PC-3 (cell line): ENCODE results near the gene ESPN. TPM values are rescaled to one million over a fixed set of nuclear protein-coding genes. Genes with fewer than 3 reads are reported as not detected.

Source experiments
- ATAC-seq: fragments of 200-7000 bp; cut with Tn5 transposase; 2 replicates; pipeline ENCODE4 v1.9.1; 2020; ENCODE audit warnings: mild to moderate bottlenecking, moderate library complexity
- BruUV-seq: library from RNA; stranded (reverse); fragments of 400-500 nt; replicated peaks from 2 replicates; lab custom pipeline; 2021; lab: Mats Ljungman, UMichigan
- CTCF ChIA-PET: fragments of 300-600 bp; sonication (Branson Sonifier 250); formaldehyde crosslinking; loops from one replicate; lab custom pipeline; 2022; ENCODE audit warnings: antibody characterized with exemption; lab: Charles Lee
- POLR2A ChIA-PET: fragments of 300-600 bp; sonication (Branson Sonifier 250); formaldehyde crosslinking; loops from one replicate; lab custom pipeline; 2022; ENCODE audit warnings: antibody characterized with exemption; ENCODE audit not compliant: unreplicated experiment; lab: Charles Lee
- DNase-seq: peaks from one replicate; pipeline ENCODE4 v3.0.0-alpha.2; 2015
- H2AFZ ChIP-seq: fragments of 300-600 bp; sonication (generic); 2 replicates; pipeline ENCODE4 v1.6.0; 2016; ENCODE audit warnings: antibody characterized with exemption, low read length
- H3F3A ChIP-seq: fragments of 300-600 bp; sonication (generic); one replicate; pipeline ENCODE4 v1.6.0; 2017; ENCODE audit warnings: antibody characterized with exemption, low read length, control low read depth, mild to moderate bottlenecking; ENCODE audit not compliant: unreplicated experiment
- H3K27ac ChIP-seq: fragments of 300-600 bp; sonication (generic); 2 replicates; pipeline ENCODE4 v1.5.1; 2016; ENCODE audit warnings: mild to moderate bottlenecking, low read length
- H3K27me3 ChIP-seq: fragments of 300-600 bp; sonication (generic); 2 replicates; pipeline ENCODE4 v1.6.1; 2016; ENCODE audit warnings: low read length, mixed read lengths
- H3K36me3 ChIP-seq: fragments of 300-600 bp; sonication (generic); 2 replicates; pipeline ENCODE4 v1.6.1; 2016; ENCODE audit warnings: low read depth, mixed run types, low read length, mixed read lengths
- H3K4me1 ChIP-seq: fragments of 300-600 bp; sonication (generic); 2 replicates; pipeline ENCODE4 v1.5.1; 2016; ENCODE audit warnings: low read length; ENCODE audit not compliant: insufficient read depth
- H3K4me2 ChIP-seq: fragments of 300-600 bp; sonication (generic); 2 replicates; pipeline ENCODE4 v1.6.0; 2016; ENCODE audit warnings: low read length
- H3K4me3 ChIP-seq: fragments of 300-600 bp; sonication (generic); 2 replicates; pipeline ENCODE4 v1.5.1; 2016; ENCODE audit warnings: mild to moderate bottlenecking, low read length, mixed read lengths
- H3K79me2 ChIP-seq: fragments of 300-600 bp; sonication (generic); 2 replicates; pipeline ENCODE4 v1.6.1; 2017; ENCODE audit warnings: low read length, mixed read lengths
- H3K9ac ChIP-seq: fragments of 300-600 bp; sonication (generic); 2 replicates; pipeline ENCODE4 v1.6.0; 2016; ENCODE audit warnings: mild to moderate bottlenecking, low read length
- H3K9me2 ChIP-seq: fragments of 300-600 bp; sonication (generic); replicated peaks from 2 replicates; pipeline ENCODE4 v1.6.1; 2016; ENCODE audit warnings: mixed run types, low read length, mixed read lengths
- H3K9me3 ChIP-seq: fragments of 300-600 bp; sonication (generic); 2 replicates; pipeline ENCODE4 v1.6.1; 2016; ENCODE audit warnings: low read length, mixed read lengths
- H4K20me1 ChIP-seq: fragments of 300-600 bp; sonication (generic); 2 replicates; pipeline ENCODE4 v1.6.1; 2016; ENCODE audit warnings: low read length, mixed read lengths
- CTCF ChIP-seq: fragments of 300-600 bp; sonication (generic); conservative IDR thresholded peaks from 2 replicates; pipeline ENCODE4 v1.5.1; 2017; ENCODE audit warnings: antibody characterized with exemption, low read depth, mild to moderate bottlenecking, low read length
- EZH2 ChIP-seq: fragments of 300-600 bp; sonication (generic); IDR thresholded peaks from one replicate; pipeline ENCODE4 v1.6.1; 2017; ENCODE audit warnings: antibody characterized with exemption, mild to moderate bottlenecking, low read length; ENCODE audit not compliant: unreplicated experiment
- EZH2phosphoT487 ChIP-seq: fragments of 300-600 bp; sonication (generic); IDR thresholded peaks from 2 replicates; pipeline ENCODE4 v1.6.1; 2018; ENCODE audit warnings: mild to moderate bottlenecking, antibody characterized with exemption, low read length, borderline replicate concordance
- intact Hi-C: fragments of 100-400 bp; cut with micrococcal nuclease; formaldehyde crosslinking; loops from 2 replicates; pipeline ENCODE4 v1.9.0; 2023
- total RNA-seq: library from RNA; depleted of rRNA; stranded (reverse); fragments of >200 nt; gene quantifications from 2 replicates; pipeline ENCODE4 v1.2.3, GENCODE V29; 2014

Gene ESPN
- total RNA-seq, 1 experiment from 2014 or later, result 11.1 TPM

- POLR2A ChIA-PET, result interaction anchor here (1.1 kb wide), 1 partner anchor 16 kb away, joined by 3 read pairs; no protein-coding TSS in a partner anchor
- no peak for TF ChIP-seq EZH2
- TF ChIP-seq CTCF, result peak; percentile 99
- CTCF ChIA-PET, result interaction anchor here (0.6 kb wide), 1 partner anchor 11 kb away, joined by 4 read pairs; no protein-coding TSS in a partner anchor
- H3K4me3 ChIP-seq, result no peak overlapping the region
- no peaks in the 10 kb centered on the region for H3K27me3 ChIP-seq
- no peak overlapping the region for H3K4me2 ChIP-seq
- ATAC-seq (peak; percentile 89), DNase-seq (peak; percentile 87)
- H3F3A ChIP-seq, result no peaks in the 10 kb centered on the region
- H3K36me3 ChIP-seq, result peaks cover 18% of the 10 kb centered on the region
- no peak overlapping the region for H3K27ac ChIP-seq
- no peaks in the 10 kb centered on the region for H3K79me2 ChIP-seq
- no peaks in the 10 kb centered on the region for H4K20me1 ChIP-seq
- no peak overlapping the region for H2AFZ ChIP-seq
- intact Hi-C loops, result no loop called here
- H3K9ac ChIP-seq, result no peak overlapping the region
- no peaks in the 10 kb centered on the region for H3K9me3 ChIP-seq
- no TSS peak for BruUV-seq
- H3K9me2 ChIP-seq, result no peaks in the 10 kb centered on the region
- H3K4me1 ChIP-seq, result no peaks in the 10 kb centered on the region
These were observed 51.0 kb downstream of the ESPN start for GRCh38 chr1:6475381-6476133.

- no peak for DNase-seq
- H3K4me1 ChIP-seq, result no peaks in the 10 kb centered on the region
- no TSS peak for BruUV-seq
- H3K4me2 ChIP-seq, result no peak overlapping the region
- H3K27me3 ChIP-seq, result no peaks in the 10 kb centered on the region
- no peak overlapping the region for H3K27ac ChIP-seq
- H3K4me3 ChIP-seq, result no peak overlapping the region
- ChIA-PET CTCF (no interaction called here), POLR2A (interaction anchor here (1.1 kb wide), 1 partner anchor 15 kb away, joined by 3 read pairs; no protein-coding TSS in a partner anchor)
- no peak overlapping the region for H2AFZ ChIP-seq
- H3K79me2 ChIP-seq, result no peaks in the 10 kb centered on the region
- H3K9me3 ChIP-seq, result no peaks in the 10 kb centered on the region
- TF ChIP-seq EZH2 (no peak), EZH2phosphoT487 (no peak), CTCF (no peak)
- no peaks in the 10 kb centered on the region for H4K20me1 ChIP-seq
- H3F3A ChIP-seq, result no peaks in the 10 kb centered on the region
- no peak overlapping the region for H3K9ac ChIP-seq
- H3K36me3 ChIP-seq, result peaks cover 15% of the 10 kb centered on the region
- ATAC-seq, result no peak
- intact Hi-C loops, result no loop called here
- no peaks in the 10 kb centered on the region for H3K9me2 ChIP-seq
These were observed 51.9 kb downstream of the ESPN start for GRCh38 chr1:6476483-6476882.
